ENCODE results near the gene HIVEP1. TPM values are rescaled to one million over a fixed set of nuclear protein-coding genes. Genes with fewer than 3 reads are reported as not detected.
"Not testable (repeated sequence)": the region's sequence is repeated elsewhere in the genome, so short reads cannot be mapped to it uniquely, and the experiment has no call there.

HIVEP1 gene
- total RNA-seq, 1 experiment from 2014 or later: 6.6 TPM

- in situ Hi-C loops (cut with HindIII; ENCODE audit: low pct_unique_long_range_greater_than_20kb, low sequenced_read_pairs): no loop called here
- no peak for DNase-seq (ENCODE audit: low read depth, low spot score)
These were observed 82.6 kb downstream of the HIVEP1 start for GRCh38 chr6:12094689-12095088.

- in situ Hi-C loops (cut with HindIII; ENCODE audit: low pct_unique_long_range_greater_than_20kb, low sequenced_read_pairs): no loop called here
- no peak for DNase-seq (ENCODE audit: low read depth, low spot score)
These were observed 84.2 kb downstream of the HIVEP1 start for GRCh38 chr6:12096342-12096741.

GRCh38 chr6:12097791-12098190 lies 85.7 kb downstream of the HIVEP1 start:
- no peak for DNase-seq (ENCODE audit: low read depth, low spot score)
- in situ Hi-C loops (cut with HindIII; ENCODE audit: low pct_unique_long_range_greater_than_20kb, low sequenced_read_pairs): no loop called here

GRCh38 chr6:12099623-12100338 lies 87.7 kb downstream of the HIVEP1 start:
- in situ Hi-C loops (cut with HindIII; ENCODE audit: low pct_unique_long_range_greater_than_20kb, low sequenced_read_pairs): no loop called here
- DNase-seq (ENCODE audit: low read depth, low spot score): no peak

GRCh38 chr6:12101048-12101447 lies 88.9 kb downstream of the HIVEP1 start:
- in situ Hi-C loops (cut with HindIII; ENCODE audit: low pct_unique_long_range_greater_than_20kb, low sequenced_read_pairs): no loop called here
- no peak for DNase-seq (ENCODE audit: low read depth, low spot score)

GRCh38 chr6:12101653-12102312 lies 89.7 kb downstream of the HIVEP1 start:
- no peak for DNase-seq (ENCODE audit: low read depth, low spot score)
- in situ Hi-C loops (cut with HindIII; ENCODE audit: low pct_unique_long_range_greater_than_20kb, low sequenced_read_pairs): no loop called here

- no peak for DNase-seq (ENCODE audit: low read depth, low spot score)
- in situ Hi-C loops (cut with HindIII; ENCODE audit: low pct_unique_long_range_greater_than_20kb, low sequenced_read_pairs): no loop called here
These were observed 90.2 kb downstream of the HIVEP1 start for GRCh38 chr6:12102350-12102749.

GRCh38 chr6:12103158-12103557 lies 91.0 kb downstream of the HIVEP1 start:
- DNase-seq (ENCODE audit: low read depth, low spot score): no peak
- in situ Hi-C loops (cut with HindIII; ENCODE audit: low pct_unique_long_range_greater_than_20kb, low sequenced_read_pairs): no loop called here

- in situ Hi-C loops (cut with HindIII; ENCODE audit: low pct_unique_long_range_greater_than_20kb, low sequenced_read_pairs): no loop called here
- no peak for DNase-seq (ENCODE audit: low read depth, low spot score)
These were observed 93.2 kb downstream of the HIVEP1 start for GRCh38 chr6:12105271-12105670.

GRCh38 chr6:12108376-12108775 lies 96.3 kb downstream of the HIVEP1 start:
- in situ Hi-C loops (cut with HindIII; ENCODE audit: low pct_unique_long_range_greater_than_20kb, low sequenced_read_pairs); DNase-seq (ENCODE audit: low read depth, low spot score): not testable (repeated sequence)

GRCh38 chr6:12110523-12111362 lies 98.6 kb downstream of the HIVEP1 start:
- in situ Hi-C loops (cut with HindIII; ENCODE audit: low pct_unique_long_range_greater_than_20kb, low sequenced_read_pairs): no loop called here
- DNase-seq (ENCODE audit: low read depth, low spot score): no peak

GRCh38 chr6:12111363-12111670 lies 99.2 kb downstream of the HIVEP1 start:
- in situ Hi-C loops (cut with HindIII; ENCODE audit: low pct_unique_long_range_greater_than_20kb, low sequenced_read_pairs): no loop called here
- DNase-seq (ENCODE audit: low read depth, low spot score): no peak

GRCh38 chr6:12112540-12113189 lies 100.6 kb downstream of the HIVEP1 start:
- in situ Hi-C loops (cut with HindIII; ENCODE audit: low pct_unique_long_range_greater_than_20kb, low sequenced_read_pairs): no loop called here

GRCh38 chr6:12113190-12113577 lies 101.1 kb downstream of the HIVEP1 start:
- in situ Hi-C loops (cut with HindIII; ENCODE audit: low pct_unique_long_range_greater_than_20kb, low sequenced_read_pairs): no loop called here
- DNase-seq (ENCODE audit: low read depth, low spot score): no peak

More at GRCh38 chr6:12112540-12113189, 100.6 kb downstream of the HIVEP1 start:
- no peak for DNase-seq (ENCODE audit: low read depth, low spot score)

GRCh38 chr6:12114055-12114503 lies 102.0 kb downstream of the HIVEP1 start:
- in situ Hi-C loops (cut with HindIII; ENCODE audit: low pct_unique_long_range_greater_than_20kb, low sequenced_read_pairs): no loop called here
- no peak for DNase-seq (ENCODE audit: low read depth, low spot score)

- in situ Hi-C loops (cut with HindIII; ENCODE audit: low pct_unique_long_range_greater_than_20kb, low sequenced_read_pairs): no loop called here
- no peak for DNase-seq (ENCODE audit: low read depth, low spot score)
These were observed 102.9 kb downstream of the HIVEP1 start for GRCh38 chr6:12115001-12115400.

GRCh38 chr6:12115492-12115891 lies 103.4 kb downstream of the HIVEP1 start:
- in situ Hi-C loops (cut with HindIII; ENCODE audit: low pct_unique_long_range_greater_than_20kb, low sequenced_read_pairs): no loop called here
- DNase-seq (ENCODE audit: low read depth, low spot score): no peak

- DNase-seq (ENCODE audit: low read depth, low spot score): no peak
- in situ Hi-C loops (cut with HindIII; ENCODE audit: low pct_unique_long_range_greater_than_20kb, low sequenced_read_pairs): no loop called here
These were observed 104.2 kb downstream of the HIVEP1 start for GRCh38 chr6:12116264-12116800.
